GM15510 (cell line): Measurements from ENCODE around the gene RND1.
A peak's percentile ranks its signal among the peaks of the same experiment; 100 is the strongest.

Experiments used
- POLR2A ChIP-seq: IDR thresholded peaks from 3 replicates; pipeline ENCODE4 v1.6.1; 2011; ENCODE audit warnings: borderline replicate concordance; ENCODE audit not compliant: insufficient read length; ENCODE audit errors: extremely low read depth

The RND1 gene

GRCh38 chr12:48822711-48823110 is 43.0 kb downstream of the RND1 start:
- TF ChIP-seq POLR2A = no peak

- no peak for TF ChIP-seq POLR2A
Observed at GRCh38 chr12:48822139-48822538, 43.5 kb downstream of the RND1 start.

GRCh38 chr12:48819986-48820725 is 45.5 kb downstream of the RND1 start:
- TF ChIP-seq POLR2A = no peak

- no peak for TF ChIP-seq POLR2A
Observed at GRCh38 chr12:48818831-48819590, 46.7 kb downstream of the RND1 start.

- no peak for TF ChIP-seq POLR2A
Observed at GRCh38 chr12:48817873-48818830, 47.5 kb downstream of the RND1 start, which contains the start of gene CACNB3. TSS of gene CACNB3 (plus strand) at chr12:48818496. CDS start at chr12:48818930, 434 bp downstream.

GRCh38 chr12:48816143-48816854 is 49.4 kb downstream of the RND1 start:
- TF ChIP-seq POLR2A = no peak

GRCh38 chr12:48815126-48816110 is 50.3 kb downstream of the RND1 start:
- no peak for TF ChIP-seq POLR2A

GRCh38 chr12:48814262-48815125 is 51.2 kb downstream of the RND1 start:
- peak; percentile 64 for TF ChIP-seq POLR2A

GRCh38 chr12:48813465-48814261 is 52.0 kb downstream of the RND1 start:
- TF ChIP-seq POLR2A = no peak

GRCh38 chr12:48812389-48812788 is 53.3 kb downstream of the RND1 start:
- no peak for TF ChIP-seq POLR2A

GRCh38 chr12:48811437-48812090 is 54.1 kb downstream of the RND1 start:
- TF ChIP-seq POLR2A = no peak
